ENCODE measurements around the gene COL4A1. TPM values are rescaled to one million over a fixed set of nuclear protein-coding genes. Genes with fewer than 3 reads are reported as not detected.

Gene COL4A1
- 1,485 and 1,882 TPM in 2 replicates for total RNA-seq

- peak; percentile 86 for DNase-seq
Measured at GRCh38 chr13:110306960-110307766, at the start of gene COL4A1, which contains the start of gene COL4A2. Gene COL4A1, minus strand, starts transcription at chr13:110307157. Its CDS starts 130 bp downstream, at chr13:110307027. Gene COL4A2, plus strand, starts transcription at chr13:110307284. Its CDS starts 620 bp downstream, at chr13:110307904.

GRCh38 chr13:110356362-110356761 is 49.4 kb upstream of the COL4A1 start:
- DNase-seq, result no peak

GRCh38 chr13:110354715-110355473 is 47.9 kb upstream of the COL4A1 start:
- DNase-seq, result no peak

GRCh38 chr13:110354123-110354627 is 47.2 kb upstream of the COL4A1 start:
- DNase-seq, result no peak

- DNase-seq, result no peak
Measured at GRCh38 chr13:110353339-110353977, 46.5 kb upstream of the COL4A1 start.

- no peak for DNase-seq
Measured at GRCh38 chr13:110352735-110353134, 45.8 kb upstream of the COL4A1 start.

- DNase-seq, result no peak
Measured at GRCh38 chr13:110351636-110352420, 44.9 kb upstream of the COL4A1 start.

GRCh38 chr13:110350509-110350908 is 43.6 kb upstream of the COL4A1 start:
- DNase-seq, result no peak

- no peak for DNase-seq
Measured at GRCh38 chr13:110350049-110350448, 43.1 kb upstream of the COL4A1 start.

GRCh38 chr13:110349239-110349638 is 42.3 kb upstream of the COL4A1 start:
- no peak for DNase-seq

- no peak for DNase-seq
Measured at GRCh38 chr13:110348309-110349105, 41.5 kb upstream of the COL4A1 start.

GRCh38 chr13:110347535-110348308 is 40.8 kb upstream of the COL4A1 start:
- DNase-seq, result peak; percentile 88

GRCh38 chr13:110347088-110347487 is 40.1 kb upstream of the COL4A1 start:
- no peak for DNase-seq

GRCh38 chr13:110346661-110347067 is 39.7 kb upstream of the COL4A1 start:
- no peak for DNase-seq

GRCh38 chr13:110345701-110346100 is 38.7 kb upstream of the COL4A1 start:
- DNase-seq, result no peak

- no peak for DNase-seq
Measured at GRCh38 chr13:110345266-110345665, 38.3 kb upstream of the COL4A1 start.

GRCh38 chr13:110344320-110344719 is 37.4 kb upstream of the COL4A1 start:
- DNase-seq, result no peak

- DNase-seq, result no peak
Measured at GRCh38 chr13:110343241-110343865, 36.4 kb upstream of the COL4A1 start.

GRCh38 chr13:110342474-110342873 is 35.5 kb upstream of the COL4A1 start:
- DNase-seq, result no peak
